Hepatocyte (in vitro differentiated cells): ENCODE measurements around the gene SLC16A5.

Source experiments
- CTCF ChIP-seq: fragments of 200-600 bp; sonication (generic); IDR thresholded peaks from 2 replicates; pipeline ENCODE4 v1.5.1; 2016; ENCODE audit warnings: antibody characterized with exemption, mild to moderate bottlenecking; ENCODE audit not compliant: poor library complexity
- EZH2 ChIP-seq: fragments of 200-600 bp; sonication (generic); IDR thresholded peaks from 2 replicates; pipeline ENCODE4 v1.6.1; 2016; ENCODE audit warnings: antibody characterized with exemption, mild to moderate bottlenecking, borderline replicate concordance
- EZH2phosphoT487 ChIP-seq: fragments of 200-600 bp; sonication (generic); IDR thresholded peaks from one replicate; pipeline ENCODE4 v1.6.1; 2018; ENCODE audit warnings: antibody characterized with exemption, mild to moderate bottlenecking, low read depth, moderate library complexity; ENCODE audit not compliant: unreplicated experiment, severe bottlenecking

DNA sequence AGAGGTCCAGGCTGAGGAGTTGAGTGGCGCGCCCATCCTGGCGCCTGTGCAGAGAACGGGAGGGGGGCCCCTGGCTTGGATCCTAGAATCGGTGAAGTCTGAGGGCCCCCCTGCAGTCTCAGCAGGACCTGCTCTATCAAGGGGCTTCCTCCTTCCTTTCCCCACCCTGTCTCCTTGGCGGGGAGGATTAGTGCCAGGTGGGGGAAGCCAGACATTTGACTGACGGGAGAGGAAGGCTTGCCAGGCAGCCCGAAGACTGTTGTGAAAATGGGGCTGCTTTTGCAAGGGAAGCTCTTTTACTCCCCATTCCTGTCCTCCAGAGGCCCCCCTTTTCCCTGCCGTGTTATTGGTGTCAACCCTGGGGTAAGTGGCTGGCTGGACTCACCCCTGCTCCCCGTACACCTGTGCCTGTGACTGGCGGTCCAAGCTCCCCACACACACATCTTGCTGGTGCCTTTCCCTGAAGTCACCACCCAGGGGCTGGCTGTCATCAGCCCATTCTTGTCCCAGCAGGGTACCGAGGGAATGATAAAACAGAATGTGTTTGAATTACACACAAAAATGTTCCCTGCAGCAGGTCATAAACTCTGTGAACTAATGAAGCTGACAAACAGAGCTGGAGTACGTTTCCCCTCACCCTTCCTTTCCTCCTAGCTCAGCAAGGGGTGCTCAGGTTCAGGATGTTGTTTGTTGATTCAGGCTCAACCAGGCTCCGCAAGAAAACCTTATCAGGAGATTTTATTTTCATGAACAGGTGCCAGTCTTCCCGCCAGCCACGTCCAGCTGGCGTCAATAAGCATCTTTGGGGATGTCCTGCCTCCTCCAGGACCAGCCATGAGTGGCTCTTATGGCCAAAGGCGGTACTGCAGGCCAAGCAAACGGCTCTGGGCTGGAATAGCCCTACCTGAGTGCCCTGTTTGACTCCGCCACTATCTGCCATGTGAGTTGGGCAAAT is 17.6 kb downstream of the SLC16A5 start:
- peak; percentile 52 for TF ChIP-seq CTCF
- no peak for TF ChIP-seq EZH2phosphoT487
- TF ChIP-seq EZH2: no peak
